Dedifferentiated amniotic fluid mesenchymal stem cell (primary cell): Measurements from ENCODE around the gene IGF2BP2.
"Not testable (repeated sequence)": the region's sequence is repeated elsewhere in the genome, so short reads cannot be mapped to it uniquely, and the experiment has no call there.

Experiments used
- DNase-seq: peaks from one replicate; pipeline ENCODE4 v3.0.0-alpha.2; 2016; ENCODE audit errors: extremely low spot score

The IGF2BP2 gene

GRCh38 chr3:185712337-185712736, 112.5 kb downstream of the IGF2BP2 start:
- DNase-seq, result no peak

- no peak for DNase-seq
These were observed 113.5 kb downstream of the IGF2BP2 start for GRCh38 chr3:185711255-185711870.

GRCh38 chr3:185709251-185709955, 115.4 kb downstream of the IGF2BP2 start:
- no peak for DNase-seq

- DNase-seq, result no peak
These were observed 116.5 kb downstream of the IGF2BP2 start for GRCh38 chr3:185708392-185708791.

GRCh38 chr3:185705498-185705897, 119.3 kb downstream of the IGF2BP2 start:
- DNase-seq, result no peak

GRCh38 chr3:185702262-185703225, 122.3 kb downstream of the IGF2BP2 start:
- DNase-seq, result no peak

GRCh38 chr3:185701611-185702261, 123.1 kb downstream of the IGF2BP2 start:
- DNase-seq, result no peak

- DNase-seq, result no peak
These were observed 124.9 kb downstream of the IGF2BP2 start for GRCh38 chr3:185699927-185700326.

GRCh38 chr3:185697228-185697627, 127.6 kb downstream of the IGF2BP2 start:
- DNase-seq, result not testable (repeated sequence)

GRCh38 chr3:185696039-185696438, 128.8 kb downstream of the IGF2BP2 start:
- DNase-seq, result no peak

GRCh38 chr3:185693985-185694653, 130.7 kb downstream of the IGF2BP2 start:
- no peak for DNase-seq

- no peak for DNase-seq
These were observed 133.2 kb downstream of the IGF2BP2 start for GRCh38 chr3:185691622-185692021.

GRCh38 chr3:185687271-185687878, 137.5 kb downstream of the IGF2BP2 start:
- DNase-seq, result no peak

- no peak for DNase-seq
These were observed 139.4 kb downstream of the IGF2BP2 start for GRCh38 chr3:185685231-185686035.

GRCh38 chr3:185680231-185680630, 144.6 kb downstream of the IGF2BP2 start:
- DNase-seq, result no peak

- no peak for DNase-seq
These were observed 146.8 kb downstream of the IGF2BP2 start for GRCh38 chr3:185678027-185678426.

GRCh38 chr3:185677146-185677829, 147.6 kb downstream of the IGF2BP2 start:
- DNase-seq, result peak; percentile 85

GRCh38 chr3:185667574-185667973, 157.3 kb downstream of the IGF2BP2 start:
- DNase-seq, result no peak

GRCh38 chr3:185663929-185664328, 160.9 kb downstream of the IGF2BP2 start:
- DNase-seq, result no peak
